WI38 (cell line): Measurements from ENCODE around the gene FGF7.

Experiments
- H3K4me3 ChIP-seq: 2 replicates; pipeline ENCODE4 v1.5.1; 2011; ENCODE audit warnings: low read depth, mild to moderate bottlenecking, control low read depth, low read length
- TF ChIP-seq, protein P1 (sequence below): IDR thresholded peaks from 2 replicates; pipeline ENCODE4 v1.5.1; 2012; ENCODE audit warnings: low read depth, mild to moderate bottlenecking, control low read depth, low read length

FGF7 gene

DNA sequence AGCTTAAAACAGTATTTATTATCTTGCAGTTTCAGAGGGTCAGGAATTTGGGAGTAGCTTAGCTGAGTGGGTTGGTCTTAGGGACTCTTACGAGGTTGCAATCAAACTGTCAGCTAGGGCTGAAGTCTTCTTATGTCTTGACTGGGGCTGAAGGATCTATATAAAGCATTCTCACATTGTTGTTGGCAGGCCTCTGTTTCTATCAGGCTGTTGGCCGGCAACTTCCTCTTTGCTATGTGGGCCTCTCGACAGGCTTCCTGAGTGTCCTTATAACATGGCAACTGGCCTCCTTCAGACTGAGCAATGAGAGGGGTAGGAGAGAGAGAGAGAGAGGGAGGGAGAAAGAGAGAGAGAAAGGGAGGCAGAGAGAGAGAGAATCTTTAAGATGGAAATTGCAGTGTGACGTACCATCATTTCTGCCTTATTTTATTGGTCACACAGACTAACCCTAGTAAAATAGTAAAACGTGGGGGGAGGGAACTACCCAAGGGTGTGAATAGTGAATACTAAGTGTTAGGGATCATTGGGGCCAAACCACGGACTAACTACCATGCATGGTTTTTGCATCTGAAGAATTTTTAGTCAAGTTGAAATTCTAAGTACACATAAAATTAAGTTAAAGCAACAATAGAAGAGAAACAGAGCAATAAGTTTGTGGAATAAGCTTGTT lies 16.1 kb downstream of the FGF7 start:
- no peak overlapping the region for H3K4me3 ChIP-seq
- TF ChIP-seq, protein P1, sequence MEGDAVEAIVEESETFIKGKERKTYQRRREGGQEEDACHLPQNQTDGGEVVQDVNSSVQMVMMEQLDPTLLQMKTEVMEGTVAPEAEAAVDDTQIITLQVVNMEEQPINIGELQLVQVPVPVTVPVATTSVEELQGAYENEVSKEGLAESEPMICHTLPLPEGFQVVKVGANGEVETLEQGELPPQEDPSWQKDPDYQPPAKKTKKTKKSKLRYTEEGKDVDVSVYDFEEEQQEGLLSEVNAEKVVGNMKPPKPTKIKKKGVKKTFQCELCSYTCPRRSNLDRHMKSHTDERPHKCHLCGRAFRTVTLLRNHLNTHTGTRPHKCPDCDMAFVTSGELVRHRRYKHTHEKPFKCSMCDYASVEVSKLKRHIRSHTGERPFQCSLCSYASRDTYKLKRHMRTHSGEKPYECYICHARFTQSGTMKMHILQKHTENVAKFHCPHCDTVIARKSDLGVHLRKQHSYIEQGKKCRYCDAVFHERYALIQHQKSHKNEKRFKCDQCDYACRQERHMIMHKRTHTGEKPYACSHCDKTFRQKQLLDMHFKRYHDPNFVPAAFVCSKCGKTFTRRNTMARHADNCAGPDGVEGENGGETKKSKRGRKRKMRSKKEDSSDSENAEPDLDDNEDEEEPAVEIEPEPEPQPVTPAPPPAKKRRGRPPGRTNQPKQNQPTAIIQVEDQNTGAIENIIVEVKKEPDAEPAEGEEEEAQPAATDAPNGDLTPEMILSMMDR = no peak

DNA sequence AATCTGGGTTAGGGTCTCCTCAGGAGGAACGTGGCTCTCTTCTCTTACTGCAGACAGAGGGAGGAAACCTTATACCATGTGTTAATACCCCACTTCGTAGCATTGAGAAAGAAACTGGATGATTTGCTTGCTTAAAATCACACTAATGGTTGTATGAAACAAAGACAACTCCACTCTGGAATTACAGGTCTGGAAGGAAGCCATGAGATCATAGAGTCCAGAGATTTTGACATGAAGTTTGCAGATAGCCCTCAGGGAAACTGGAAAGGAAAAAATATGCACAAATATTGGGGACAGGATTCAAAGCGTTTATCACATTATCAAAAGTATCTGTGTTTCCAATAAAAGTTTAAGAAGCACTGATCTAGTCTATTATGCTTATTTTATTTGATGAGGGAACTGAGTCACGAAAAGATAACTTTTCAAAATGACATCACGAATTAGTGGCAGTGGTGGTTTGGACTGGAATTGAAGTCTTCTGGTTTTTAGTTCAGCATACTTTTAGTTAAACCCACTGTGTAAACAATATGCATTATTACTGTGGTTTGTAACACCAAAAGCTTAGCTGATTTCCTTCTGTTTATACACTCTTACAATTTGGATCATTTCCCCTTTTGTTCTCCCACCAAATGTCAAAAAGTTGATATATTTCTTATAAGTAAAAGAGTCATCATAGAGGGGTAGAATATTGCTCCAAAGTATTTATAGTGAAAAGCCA lies 16.8 kb downstream of the FGF7 start:
- TF ChIP-seq, protein P1 = no peak
- H3K4me3 ChIP-seq = no peak overlapping the region

DNA sequence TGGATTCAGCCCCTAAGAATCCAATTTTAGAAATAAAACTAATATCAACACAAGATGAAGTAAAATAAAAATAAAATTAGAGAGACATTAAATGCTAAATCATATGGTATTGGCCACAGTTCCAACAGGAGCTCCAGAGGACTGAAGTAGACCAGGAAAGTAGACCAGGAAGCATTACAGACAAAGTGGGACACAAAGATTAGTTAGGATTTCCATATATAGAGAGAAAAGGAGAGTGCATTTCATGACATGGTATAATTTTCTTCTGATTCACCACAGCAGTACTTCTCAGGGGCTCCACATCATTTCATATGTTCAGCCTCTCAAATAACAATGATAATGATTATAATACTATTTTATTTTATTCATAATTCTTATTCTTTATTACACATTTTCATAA lies 18.3 kb downstream of the FGF7 start:
- TF ChIP-seq, protein P1 = no peak
- no peak overlapping the region for H3K4me3 ChIP-seq

DNA sequence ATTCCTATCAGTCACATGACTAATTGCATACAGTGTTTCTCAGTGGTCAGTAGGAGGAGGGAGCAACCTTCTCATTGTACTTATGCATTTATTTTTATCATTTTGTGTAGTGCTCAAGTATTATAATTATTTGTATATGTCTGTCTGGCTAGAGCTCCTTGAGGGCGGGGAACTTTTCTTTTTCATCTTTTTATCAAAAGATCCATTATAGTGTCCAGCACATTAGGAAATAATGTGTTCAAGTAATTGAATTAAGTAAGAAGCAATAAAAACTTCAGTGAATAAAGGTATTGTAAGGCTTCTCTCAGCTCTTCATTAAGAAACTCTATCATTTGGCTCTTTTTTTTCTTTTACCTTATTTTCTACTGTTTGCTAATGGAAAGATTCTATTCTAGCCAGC lies 18.8 kb downstream of the FGF7 start:
- TF ChIP-seq, protein P1 = no peak
- no peak overlapping the region for H3K4me3 ChIP-seq

DNA sequence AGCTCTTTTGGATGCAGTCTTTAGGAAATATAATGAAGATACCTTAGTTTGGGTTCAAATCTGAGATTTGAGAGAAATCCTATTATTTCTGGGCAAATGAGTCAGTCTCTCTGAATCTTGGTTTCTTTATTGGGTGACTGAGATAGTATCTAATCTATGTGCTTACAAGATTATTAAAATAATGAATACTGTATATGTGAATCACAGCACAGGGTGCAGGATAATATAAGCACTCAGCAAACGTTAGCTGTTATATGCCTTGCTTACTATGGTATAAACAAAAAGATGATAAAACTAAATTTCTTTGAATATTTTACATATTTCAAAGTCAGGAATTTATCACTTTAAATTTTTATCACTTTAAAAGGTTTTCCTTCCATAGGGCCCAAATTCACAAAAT lies 29.6 kb downstream of the FGF7 start:
- TF ChIP-seq, protein P1 = no peak

DNA sequence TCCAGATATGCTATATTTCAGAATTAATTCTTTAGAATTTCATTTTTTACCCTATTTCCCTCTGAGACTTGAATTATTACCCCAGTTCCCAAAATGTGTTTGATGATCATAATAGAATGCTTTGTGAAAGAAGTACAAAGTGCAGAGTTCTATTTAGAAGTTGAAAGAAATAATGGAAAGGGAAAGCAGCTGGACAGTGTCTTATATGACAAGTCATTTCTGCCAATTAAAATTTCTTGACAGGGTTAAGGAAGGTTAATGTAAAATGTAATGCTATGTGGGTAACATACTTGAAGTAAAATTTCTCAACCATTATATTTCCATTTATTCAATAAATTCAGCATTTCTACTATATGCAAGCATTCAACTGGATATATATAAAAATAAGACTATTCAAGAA lies 33.1 kb downstream of the FGF7 start:
- TF ChIP-seq, protein P1 = no peak
- no peak overlapping the region for H3K4me3 ChIP-seq

More for the DNA sequence above, 29.6 kb downstream of the FGF7 start:
- no peak overlapping the region for H3K4me3 ChIP-seq

DNA sequence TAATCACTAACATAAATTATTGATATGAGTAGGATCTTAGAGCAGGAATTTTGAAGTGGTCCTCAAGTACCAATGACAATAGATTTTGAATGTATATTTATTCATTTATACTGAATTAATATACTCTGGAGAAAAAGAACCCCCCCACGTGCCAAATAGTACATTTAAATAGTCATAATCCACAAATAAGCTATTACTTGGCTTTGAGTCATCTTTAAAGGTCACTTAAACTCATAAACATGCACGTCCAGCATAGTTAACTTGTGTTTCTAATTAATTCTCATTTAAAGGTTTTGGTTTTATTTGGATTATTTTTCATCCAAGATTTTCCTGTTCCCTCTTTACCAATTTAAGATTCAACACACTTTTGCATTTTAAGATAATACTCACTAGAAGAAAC lies 35.1 kb downstream of the FGF7 start:
- TF ChIP-seq, protein P1 = no peak
- no peak overlapping the region for H3K4me3 ChIP-seq
